ENCODE data around the gene HOMER1.

HOMER1 gene

DNA sequence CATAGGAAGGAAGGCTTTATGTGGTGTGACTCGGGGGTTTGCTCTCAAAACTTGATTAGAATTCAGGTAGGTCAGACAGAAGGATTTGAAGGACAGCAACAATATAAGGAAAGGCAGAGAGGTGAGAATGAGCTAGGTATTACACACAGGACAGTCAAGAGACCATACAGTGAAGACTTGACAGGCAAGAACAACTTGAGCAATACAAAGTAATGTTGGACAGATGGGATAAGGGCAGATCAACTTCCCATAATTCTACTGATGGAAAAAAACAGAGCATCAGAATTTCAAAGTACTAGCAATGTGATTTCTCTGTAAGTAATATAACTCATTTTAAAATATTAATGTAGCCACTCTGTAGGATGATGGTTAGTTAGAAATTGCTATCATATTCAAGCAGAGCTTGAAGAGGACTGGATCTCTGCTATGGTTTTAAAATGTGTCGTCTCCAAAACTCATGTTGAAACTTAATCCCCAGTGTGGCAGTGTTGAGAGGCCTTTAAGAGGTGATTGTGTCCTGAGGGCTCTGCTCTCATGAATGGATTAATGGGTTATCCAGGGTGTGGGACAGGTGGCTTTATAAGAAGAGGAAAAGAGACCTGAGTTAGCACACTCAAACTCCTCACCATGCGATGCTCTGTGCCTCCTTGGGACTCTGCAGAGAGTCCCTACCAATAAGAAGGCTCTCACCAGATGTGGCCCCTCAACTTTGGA, 22.4 kb upstream of the HOMER1 start:
- TF ChIP-seq, protein P1, sequence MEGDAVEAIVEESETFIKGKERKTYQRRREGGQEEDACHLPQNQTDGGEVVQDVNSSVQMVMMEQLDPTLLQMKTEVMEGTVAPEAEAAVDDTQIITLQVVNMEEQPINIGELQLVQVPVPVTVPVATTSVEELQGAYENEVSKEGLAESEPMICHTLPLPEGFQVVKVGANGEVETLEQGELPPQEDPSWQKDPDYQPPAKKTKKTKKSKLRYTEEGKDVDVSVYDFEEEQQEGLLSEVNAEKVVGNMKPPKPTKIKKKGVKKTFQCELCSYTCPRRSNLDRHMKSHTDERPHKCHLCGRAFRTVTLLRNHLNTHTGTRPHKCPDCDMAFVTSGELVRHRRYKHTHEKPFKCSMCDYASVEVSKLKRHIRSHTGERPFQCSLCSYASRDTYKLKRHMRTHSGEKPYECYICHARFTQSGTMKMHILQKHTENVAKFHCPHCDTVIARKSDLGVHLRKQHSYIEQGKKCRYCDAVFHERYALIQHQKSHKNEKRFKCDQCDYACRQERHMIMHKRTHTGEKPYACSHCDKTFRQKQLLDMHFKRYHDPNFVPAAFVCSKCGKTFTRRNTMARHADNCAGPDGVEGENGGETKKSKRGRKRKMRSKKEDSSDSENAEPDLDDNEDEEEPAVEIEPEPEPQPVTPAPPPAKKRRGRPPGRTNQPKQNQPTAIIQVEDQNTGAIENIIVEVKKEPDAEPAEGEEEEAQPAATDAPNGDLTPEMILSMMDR (IDR thresholded peaks at IDR 0.05; ENCODE audit: insufficient read depth, low read depth, low read length, missing control alignments) = no peak
- H3K4me3 ChIP-seq (ENCODE audit: low read depth, low read length) = no peak overlapping the region
- DNase-seq (ENCODE audit: low read depth) = no peak

DNA sequence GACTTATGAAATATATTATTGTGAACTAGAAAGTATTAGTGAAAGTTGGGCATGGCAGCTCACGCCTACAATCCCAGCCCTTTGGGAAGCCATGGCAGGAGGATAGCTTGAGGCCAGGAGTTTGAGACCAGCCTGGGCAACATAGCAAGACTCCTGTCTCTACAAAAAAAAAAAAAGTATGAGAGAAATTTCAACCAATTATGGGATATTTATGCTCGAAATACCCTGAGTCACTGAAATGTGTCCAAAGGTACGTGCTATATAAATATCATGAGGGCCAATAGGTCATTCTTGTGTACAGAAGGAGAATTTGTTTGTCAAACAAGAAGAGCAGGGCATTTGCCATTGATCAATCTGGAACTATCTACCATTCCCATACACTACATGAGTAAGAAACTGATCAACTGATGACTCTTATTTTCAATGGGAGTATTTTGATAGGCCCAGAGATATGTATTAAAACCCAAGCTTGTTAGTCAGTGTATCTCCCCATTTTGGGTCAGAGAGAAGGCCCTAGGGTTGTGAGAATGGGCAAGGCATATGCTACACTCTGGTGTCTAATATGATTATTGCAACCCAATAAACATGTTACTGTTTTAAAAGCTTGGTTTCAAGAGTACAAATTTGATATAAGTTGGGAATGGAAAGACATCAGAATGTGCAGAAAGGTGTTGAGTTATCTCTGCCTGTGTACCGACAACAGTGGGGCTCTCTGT, 21.7 kb upstream of the HOMER1 start:
- TF ChIP-seq, protein P1 (IDR thresholded peaks at IDR 0.05; ENCODE audit: insufficient read depth, low read depth, low read length, missing control alignments) = no peak
- no peak overlapping the region for H3K4me3 ChIP-seq (ENCODE audit: low read depth, low read length)
- no peak for DNase-seq (ENCODE audit: low read depth)

DNA sequence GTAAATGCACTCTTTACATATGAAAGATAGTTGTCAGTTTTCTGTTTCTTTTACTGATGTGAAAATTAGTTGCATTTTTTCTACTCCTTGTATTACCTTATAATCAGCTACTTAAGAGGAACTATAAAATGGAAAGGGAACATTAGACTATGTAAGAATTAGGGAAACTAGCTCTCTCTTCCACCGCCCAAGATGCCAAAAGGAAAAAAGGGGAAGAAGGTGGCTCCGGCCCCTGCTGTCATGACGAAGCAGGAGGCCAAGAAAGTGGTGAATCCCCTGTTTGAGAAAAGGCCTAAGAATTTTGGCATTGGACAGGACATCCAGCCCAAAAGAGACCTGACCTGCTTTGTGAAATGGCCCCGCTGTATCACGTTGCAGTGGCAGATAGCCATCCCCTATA, 15.2 kb upstream of the HOMER1 start:
- TF ChIP-seq, protein P1 (IDR thresholded peaks at IDR 0.05; ENCODE audit: insufficient read depth, low read depth, low read length, missing control alignments) = no peak
- no peak for DNase-seq (ENCODE audit: low read depth)
- no peak overlapping the region for H3K4me3 ChIP-seq (ENCODE audit: low read depth, low read length)

DNA sequence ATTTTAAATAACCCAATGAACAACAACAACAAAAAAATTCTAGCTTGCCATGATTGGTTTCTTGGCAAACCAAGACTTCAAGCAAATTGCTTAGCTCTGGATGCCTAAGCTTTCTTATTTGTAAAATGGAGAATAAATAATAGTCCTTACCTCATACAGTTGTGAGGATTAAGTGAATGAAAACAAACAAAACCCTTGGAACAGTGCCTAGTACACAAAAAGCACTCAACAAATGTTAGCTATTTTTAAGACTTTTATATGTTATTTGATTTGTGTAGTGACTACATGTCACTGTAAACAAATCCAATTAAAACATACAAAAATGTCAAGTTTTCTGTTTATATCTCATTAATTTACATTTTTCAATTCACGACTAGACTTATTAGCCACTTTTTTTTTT, 13.5 kb upstream of the HOMER1 start:
- TF ChIP-seq, protein P1 (IDR thresholded peaks at IDR 0.05; ENCODE audit: insufficient read depth, low read depth, low read length, missing control alignments) = no peak
- no peak for DNase-seq (ENCODE audit: low read depth)
- H3K4me3 ChIP-seq (ENCODE audit: low read depth, low read length) = no peak overlapping the region

DNA sequence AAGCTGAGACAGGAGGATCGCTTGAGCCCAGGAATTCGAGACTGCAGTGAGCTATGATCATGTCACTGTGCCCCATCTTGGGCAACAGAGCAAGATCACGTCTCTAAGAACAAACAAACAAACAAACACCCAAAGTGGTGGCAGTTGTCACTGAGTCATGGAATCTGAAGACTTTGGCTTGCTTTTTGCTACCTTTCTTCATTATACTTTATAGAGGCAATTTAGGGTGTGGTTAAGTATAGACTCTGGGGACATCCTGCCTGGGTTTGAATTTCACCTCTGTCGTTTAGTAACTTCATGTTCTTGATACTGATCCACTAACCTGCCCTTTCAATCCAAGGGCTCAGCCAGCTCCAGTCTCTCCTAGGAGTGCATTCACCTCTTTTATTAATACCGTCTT, 13.0 kb upstream of the HOMER1 start:
- no peak for DNase-seq (ENCODE audit: low read depth)
- no peak overlapping the region for H3K4me3 ChIP-seq (ENCODE audit: low read depth, low read length)
- TF ChIP-seq, protein P1 (IDR thresholded peaks at IDR 0.05; ENCODE audit: insufficient read depth, low read depth, low read length, missing control alignments) = no peak

DNA sequence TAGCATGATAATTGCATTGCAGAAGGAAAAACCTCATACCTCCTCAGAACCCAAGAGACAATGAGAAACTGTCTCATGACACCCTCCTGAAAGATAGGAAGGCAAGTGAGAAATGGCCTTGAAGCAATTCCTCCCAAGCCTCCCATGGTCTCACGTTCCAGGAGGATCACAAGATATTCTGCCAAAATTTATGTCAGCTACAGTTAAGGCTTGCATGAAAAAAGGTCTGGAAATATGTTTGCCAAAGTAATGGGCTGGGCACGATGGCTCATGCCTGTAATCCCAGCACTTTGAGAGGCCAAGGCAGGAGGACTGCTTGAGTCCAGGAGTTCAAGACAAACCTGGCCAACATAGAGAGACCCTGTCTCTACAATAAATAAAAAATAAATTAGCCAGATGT, 12.6 kb upstream of the HOMER1 start:
- DNase-seq (ENCODE audit: low read depth) = no peak
- H3K4me3 ChIP-seq (ENCODE audit: low read depth, low read length) = no peak overlapping the region
- TF ChIP-seq, protein P1 (IDR thresholded peaks at IDR 0.05; ENCODE audit: insufficient read depth, low read depth, low read length, missing control alignments) = no peak

Measured in GM12865 (cell line).